Brain microvascular endothelial cell (primary cell): Measurements from ENCODE around the gene CLMN.

ENCODE experiments used
- DNase-seq: peaks from one replicate; pipeline ENCODE4 v3.0.0-alpha.2; 2020
- H3K27ac ChIP-seq: fragments of 250-450 bp; sonication (Bioruptor Pico); 2 replicates; pipeline ENCODE4 v1.5.1; 2020; ENCODE audit warnings: mild to moderate bottlenecking, moderate library complexity
- H3K27me3 ChIP-seq: fragments of 250-450 bp; sonication (Bioruptor Pico); replicated peaks from 2 replicates; pipeline ENCODE4 v1.5.1; 2020; ENCODE audit warnings: mild to moderate bottlenecking
- H3K36me3 ChIP-seq: fragments of 250-450 bp; sonication (Bioruptor Pico); replicated peaks from 2 replicates; pipeline ENCODE4 v1.5.1; 2020; ENCODE audit warnings: mild to moderate bottlenecking
- H3K4me3 ChIP-seq: 2 replicates; pipeline ENCODE4 v1.5.1; 2011; ENCODE audit warnings: low read depth, mild to moderate bottlenecking, control low read depth, low read length, moderate library complexity
- in situ Hi-C: cut with HindIII; loops from 2 replicates; pipeline ENCODE4 v1.10.0; 2017; ENCODE audit warnings: low sequenced_read_pairs, low pct_ligation_motif_present
- TF ChIP-seq, protein P1 (sequence below): IDR thresholded peaks from 2 replicates; pipeline ENCODE4 v1.5.1; 2011; ENCODE audit warnings: low read depth, mild to moderate bottlenecking, moderate library complexity, low read length, control low read depth, inconsistent platforms; ENCODE audit errors: missing control alignments

CLMN gene

DNA sequence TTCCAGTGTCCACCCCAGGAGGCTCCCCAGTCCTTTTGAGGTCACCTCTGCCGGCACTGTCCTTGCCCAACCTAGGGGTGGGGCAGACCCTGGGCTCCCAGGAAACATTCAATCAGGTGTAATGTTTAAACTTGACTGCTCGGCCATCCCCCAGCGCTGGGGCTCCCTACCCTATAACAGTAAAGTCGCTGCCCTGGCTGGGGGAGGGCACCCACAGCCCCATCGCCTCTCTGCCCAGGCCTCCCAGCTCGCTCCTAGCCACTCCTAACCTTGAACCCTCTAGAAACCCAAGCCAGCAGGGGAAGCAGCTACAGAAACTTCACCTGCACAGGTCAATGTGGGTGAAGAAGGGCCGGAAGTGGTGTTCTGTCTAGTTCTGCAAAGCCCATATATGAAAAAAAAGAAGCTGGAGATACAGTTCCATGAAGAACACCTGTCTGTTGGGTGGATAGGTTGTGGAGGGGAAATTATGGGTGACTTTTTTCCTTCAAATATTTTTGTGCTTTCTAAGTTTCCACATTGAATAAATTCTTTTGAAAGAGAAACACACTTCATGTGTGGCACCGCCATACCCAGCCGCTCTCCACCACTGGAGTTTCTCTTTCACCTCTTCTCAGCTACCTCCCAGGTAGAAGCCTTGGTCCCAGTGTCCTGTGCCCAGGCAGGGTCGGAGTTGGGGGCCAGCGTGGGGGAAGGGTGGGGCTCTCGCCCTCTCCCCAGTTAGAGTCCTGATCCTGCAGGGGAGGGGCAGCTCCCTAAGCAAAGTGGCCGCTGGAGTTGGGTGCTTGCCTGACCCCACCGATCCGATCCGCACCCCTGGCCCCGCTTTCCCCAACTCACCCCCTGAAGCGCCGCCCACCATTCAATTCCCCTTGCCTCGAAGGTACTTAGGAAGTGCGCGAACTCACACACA, 1.1 kb downstream of the CLMN start:
- Histone ChIP-seq H3K36me3 (no peaks in the 10 kb centered on the region), H3K4me3 (peak overlapping the region; percentile 63), H3K27me3 (no peaks in the 10 kb centered on the region), H3K27ac (no peak overlapping the region)
- DNase-seq: no peak
- TF ChIP-seq, protein P1, sequence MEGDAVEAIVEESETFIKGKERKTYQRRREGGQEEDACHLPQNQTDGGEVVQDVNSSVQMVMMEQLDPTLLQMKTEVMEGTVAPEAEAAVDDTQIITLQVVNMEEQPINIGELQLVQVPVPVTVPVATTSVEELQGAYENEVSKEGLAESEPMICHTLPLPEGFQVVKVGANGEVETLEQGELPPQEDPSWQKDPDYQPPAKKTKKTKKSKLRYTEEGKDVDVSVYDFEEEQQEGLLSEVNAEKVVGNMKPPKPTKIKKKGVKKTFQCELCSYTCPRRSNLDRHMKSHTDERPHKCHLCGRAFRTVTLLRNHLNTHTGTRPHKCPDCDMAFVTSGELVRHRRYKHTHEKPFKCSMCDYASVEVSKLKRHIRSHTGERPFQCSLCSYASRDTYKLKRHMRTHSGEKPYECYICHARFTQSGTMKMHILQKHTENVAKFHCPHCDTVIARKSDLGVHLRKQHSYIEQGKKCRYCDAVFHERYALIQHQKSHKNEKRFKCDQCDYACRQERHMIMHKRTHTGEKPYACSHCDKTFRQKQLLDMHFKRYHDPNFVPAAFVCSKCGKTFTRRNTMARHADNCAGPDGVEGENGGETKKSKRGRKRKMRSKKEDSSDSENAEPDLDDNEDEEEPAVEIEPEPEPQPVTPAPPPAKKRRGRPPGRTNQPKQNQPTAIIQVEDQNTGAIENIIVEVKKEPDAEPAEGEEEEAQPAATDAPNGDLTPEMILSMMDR: no peak
- in situ Hi-C loops: no loop called here

- Histone ChIP-seq H3K36me3 (no peaks in the 10 kb centered on the region), H3K4me3 (no peak overlapping the region), H3K27me3 (no peaks in the 10 kb centered on the region), H3K27ac (no peak overlapping the region)
- no peak for DNase-seq
- TF ChIP-seq, protein P1: no peak
- in situ Hi-C loops: no loop called here
These were observed 1.8 kb downstream of the CLMN start for GRCh38 chr14:95317817-95318343.

GRCh38 chr14:95316821-95317220, 2.9 kb downstream of the CLMN start:
- TF ChIP-seq, protein P1: no peak
- Histone ChIP-seq H3K27ac (no peak overlapping the region), H3K27me3 (no peaks in the 10 kb centered on the region), H3K36me3 (no peaks in the 10 kb centered on the region), H3K4me3 (no peak overlapping the region)
- DNase-seq: no peak
- in situ Hi-C loops: no loop called here

DNA sequence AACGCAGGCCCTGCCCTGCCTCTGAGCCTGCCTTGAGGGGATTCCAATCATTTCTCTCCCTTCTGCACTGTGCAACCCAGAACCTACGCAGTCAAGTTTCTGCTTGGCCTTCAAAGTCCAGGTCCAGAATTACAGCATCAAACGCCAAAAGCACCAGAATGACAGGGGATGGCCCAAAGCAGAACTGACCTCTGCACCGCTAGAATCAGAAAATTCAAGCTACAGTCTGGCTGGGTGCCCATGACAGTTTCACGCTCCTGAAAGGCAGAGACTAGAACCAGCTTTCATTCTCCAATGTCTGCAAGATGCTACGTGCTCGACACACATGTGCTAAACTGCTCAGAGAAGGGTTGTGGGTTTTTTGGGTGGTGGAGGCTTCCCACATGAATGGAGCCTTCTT, 4.1 kb downstream of the CLMN start:
- H3K27me3 ChIP-seq: no peaks in the 10 kb centered on the region
- no peak overlapping the region for H3K4me3 ChIP-seq
- TF ChIP-seq, protein P1: no peak
- in situ Hi-C loops: no loop called here
- H3K27ac ChIP-seq: no peak overlapping the region
- no peaks in the 10 kb centered on the region for H3K36me3 ChIP-seq
- DNase-seq: no peak

- TF ChIP-seq, protein P1: no peak
- Histone ChIP-seq H3K36me3 (no peaks in the 10 kb centered on the region), H3K27me3 (no peaks in the 10 kb centered on the region), H3K4me3 (no peak overlapping the region), H3K27ac (no peak overlapping the region)
- no peak for DNase-seq
- in situ Hi-C loops: no loop called here
These were observed 4.6 kb downstream of the CLMN start for GRCh38 chr14:95315156-95315555.
